GM12878 (cell line): Measurements from ENCODE around the gene HEATR9. TPM values are rescaled to one million over a fixed set of nuclear protein-coding genes. Genes with fewer than 3 reads are reported as not detected.

ENCODE experiments used
- ATAC-seq: fragments of 200-7000 bp; cut with Tn5 transposase; 3 replicates; pipeline ENCODE4 v1.9.1; 2020; ENCODE audit warnings: mild to moderate bottlenecking, moderate library complexity
- BruUV-seq: library from RNA; stranded (reverse); fragments of 400-500 nt; replicated peaks from 2 replicates; lab custom pipeline; 2021; lab: Mats Ljungman, UMichigan
- CTCF ChIA-PET: fragments of 300-600 bp; sonication (Branson Sonifier 250); formaldehyde crosslinking; extraction: SDS; loops from one replicate; lab custom pipeline; 2021; ENCODE audit warnings: inconsistent platforms; lab: Yijun Ruan, JAX
- POLR2A ChIA-PET: fragments of 350-600 bp; formaldehyde crosslinking; extraction: SDS; loops from one replicate; lab custom pipeline; 2021; ENCODE audit warnings: inconsistent platforms; lab: Charles Lee
- RAD21 ChIA-PET: fragments of 300-600 bp; sonication (Branson Sonifier 250); formaldehyde crosslinking; loops from one replicate; lab custom pipeline; 2023; ENCODE audit warnings: antibody characterized with exemption; ENCODE audit not compliant: unreplicated experiment; lab: Charles Lee
- SMC1A ChIA-PET: fragments of 300-600 bp; sonication (Branson Sonifier 250); formaldehyde crosslinking; loops from one replicate; lab custom pipeline; 2023; ENCODE audit not compliant: unreplicated experiment, uncharacterized antibody; lab: Charles Lee
- DNase-seq: peaks from one replicate; pipeline ENCODE4 v3.0.0-alpha.2; 2011; ENCODE audit warnings: low read depth, low spot score
- FAIRE-seq: peaks from 3 replicates; lab custom pipeline; 2011; peaks lifted over from hg19 to GRCh38; lab: Jason Lieb, UNC
- H2AFZ ChIP-seq: 2 replicates; pipeline ENCODE4 v1.6.0; 2011; ENCODE audit warnings: low read depth, low read length, control low read depth; ENCODE audit not compliant: control insufficient read depth
- H3K27ac ChIP-seq: 2 replicates; pipeline ENCODE4 v1.5.1; 2011; ENCODE audit warnings: control low read depth; ENCODE audit not compliant: control insufficient read depth, insufficient read depth
- H3K27me3 ChIP-seq, 2 experiments: replicated peaks in 1 of 2; 2 replicates each; pipeline versions ENCODE4 v1.6.0 to v1.6.1; 2011; ENCODE audit warnings: low read length in 1 of 2; ENCODE audit not compliant: control insufficient read depth in 2 of 2, insufficient read depth in 2 of 2
- H3K36me3 ChIP-seq, 2 experiments: 2 replicates each; pipeline ENCODE4 v1.5.1; 2011; ENCODE audit warnings: low read length in 1 of 2; ENCODE audit not compliant: control insufficient read depth in 2 of 2, insufficient read depth in 2 of 2
- H3K4me1 ChIP-seq: 2 replicates; pipeline ENCODE4 v1.6.1; 2011; ENCODE audit warnings: mild to moderate bottlenecking, low read length, moderate library complexity, mixed read lengths; ENCODE audit not compliant: control insufficient read depth, insufficient read depth
- H3K4me2 ChIP-seq: 2 replicates; pipeline ENCODE4 v1.6.0; 2011; ENCODE audit warnings: control low read depth; ENCODE audit not compliant: control insufficient read depth, insufficient read depth
- H3K4me3 ChIP-seq: fragments of 200-600 bp; sonication (generic); 2 replicates; pipeline ENCODE4 v1.5.1; 2016
- H3K79me2 ChIP-seq: 2 replicates; pipeline ENCODE4 v1.6.0; 2011; ENCODE audit warnings: low read length; ENCODE audit not compliant: control insufficient read depth, insufficient read depth
- H3K9ac ChIP-seq: 2 replicates; pipeline ENCODE4 v1.8.0; 2011; ENCODE audit warnings: low read length, control low read depth, mixed read lengths; ENCODE audit not compliant: control insufficient read depth, insufficient read depth
- H3K9me3 ChIP-seq: replicated peaks from 3 replicates; pipeline ENCODE4 v1.5.1; 2011; ENCODE audit warnings: mild to moderate bottlenecking, low read length; ENCODE audit not compliant: control insufficient read depth, insufficient read depth
- H4K20me1 ChIP-seq: 2 replicates; pipeline ENCODE4 v1.6.0; 2011; ENCODE audit not compliant: control insufficient read depth, insufficient read depth
- GABPA ChIP-seq: IDR thresholded peaks from 2 replicates; pipeline ENCODE4 v1.6.1; 2014; ENCODE audit warnings: antibody characterized with exemption, low read depth, mild to moderate bottlenecking, inconsistent platforms
- HDAC6 ChIP-seq: fragments of 200-600 bp; sonication (generic); IDR thresholded peaks from one replicate; pipeline ENCODE4 v1.8.0; 2017; ENCODE audit warnings: antibody characterized with exemption; ENCODE audit not compliant: unreplicated experiment
- NBN ChIP-seq: fragments of 450-650 bp; IDR thresholded peaks from 2 replicates; pipeline ENCODE4 v1.6.1; 2016
- NFYA ChIP-seq: IDR thresholded peaks from 2 replicates; pipeline ENCODE4 v1.6.1; 2011; ENCODE audit warnings: low read depth, mild to moderate bottlenecking, low read length, improper control_type of control experiment, borderline replicate concordance
- NR2C2 ChIP-seq: IDR thresholded peaks from 2 replicates; pipeline ENCODE4 v1.6.1; 2011; ENCODE audit warnings: borderline replicate concordance, low read depth; ENCODE audit not compliant: control insufficient read depth, insufficient read length
- SIX5 ChIP-seq: IDR thresholded peaks from 2 replicates; pipeline ENCODE4 v1.6.1; 2011; ENCODE audit warnings: mild to moderate bottlenecking, low read depth, low read length, moderate library complexity; ENCODE audit not compliant: severe bottlenecking
- TARDBP ChIP-seq: IDR thresholded peaks from 2 replicates; pipeline ENCODE4 v1.6.1; 2016; ENCODE audit warnings: borderline replicate concordance
- WGBS: methylation state at CpG from one replicate; pipeline ENCODE4 v1.1.6; 2016; ENCODE audit warnings: low lambda C conversion rate; ENCODE audit not compliant: insufficient replicate concordance, insufficient coverage; ENCODE audit errors: missing lambda C conversion rate; 5-methylcytosine and 5-hydroxymethylcytosine counted together
- in situ Hi-C: fragments of 300-500 bp; cut with MboI; formaldehyde crosslinking; loops from 9 replicates; pipeline ENCODE4 v1.14.3; 2018; ENCODE audit warnings: mixed read lengths
- intact Hi-C: fragments of 100-400 bp; cut with micrococcal nuclease; formaldehyde crosslinking; loops from one replicate; pipeline ENCODE4 v1.14.2; 2022; ENCODE audit not compliant: unreplicated experiment
- polyA plus RNA-seq, 11 experiments: library from polyadenylated mRNA; depleted of rRNA in 4 of 11; unstranded in 6 of 11; stranded (reverse) in 5 of 11; fragments of >200 nt; fragmentation: Nextera tagmentation in 4 of 11; fragmentation: Illumina TruSeq in 1 of 11; extraction: Ambion mirVana in 4 of 11; extraction: Trizol in 1 of 11; gene quantifications; 1 replicate in 1 of 11; 2 replicates in 10 of 11; pipeline versions ENCODE4 v1.2.1 to v1.2.3, GENCODE V29; 2011 to 2016; ENCODE audit warnings: inconsistent platforms in 2 of 11, missing spikeins in 2 of 11, low read depth in 1 of 11
- total RNA-seq, 4 experiments: library from RNA; depleted of rRNA in 3 of 4; stranded (reverse); fragments of >200 nt in 3 of 4; fragmentation: Illumina TruSeq in 1 of 4; extraction: Trizol in 1 of 4; gene quantifications; 2 replicates each; pipeline versions ENCODE4 v1.2.1 to v1.2.3, GENCODE V29; 2013 to 2021
- TF ChIP-seq, protein P1 (sequence below): fragments of 450-650 bp; IDR thresholded peaks from 2 replicates; pipeline ENCODE4 v1.6.1; 2017; ENCODE audit warnings: mild to moderate bottlenecking, moderate library complexity
- TF ChIP-seq, protein P2 (sequence below): IDR thresholded peaks from 2 replicates; pipeline ENCODE4 v1.6.1; 2012; ENCODE audit warnings: low read depth, low read length, improper control_type of control experiment

Gene HEATR9
- total and polyA plus RNA-seq, 10 of the 15 experiments (the other 5 are each of a cell fraction or from before 2014, with no cell fraction given), result 0.04 to 0.43 (median 0.13) TPM; not detected in 2

DNA sequence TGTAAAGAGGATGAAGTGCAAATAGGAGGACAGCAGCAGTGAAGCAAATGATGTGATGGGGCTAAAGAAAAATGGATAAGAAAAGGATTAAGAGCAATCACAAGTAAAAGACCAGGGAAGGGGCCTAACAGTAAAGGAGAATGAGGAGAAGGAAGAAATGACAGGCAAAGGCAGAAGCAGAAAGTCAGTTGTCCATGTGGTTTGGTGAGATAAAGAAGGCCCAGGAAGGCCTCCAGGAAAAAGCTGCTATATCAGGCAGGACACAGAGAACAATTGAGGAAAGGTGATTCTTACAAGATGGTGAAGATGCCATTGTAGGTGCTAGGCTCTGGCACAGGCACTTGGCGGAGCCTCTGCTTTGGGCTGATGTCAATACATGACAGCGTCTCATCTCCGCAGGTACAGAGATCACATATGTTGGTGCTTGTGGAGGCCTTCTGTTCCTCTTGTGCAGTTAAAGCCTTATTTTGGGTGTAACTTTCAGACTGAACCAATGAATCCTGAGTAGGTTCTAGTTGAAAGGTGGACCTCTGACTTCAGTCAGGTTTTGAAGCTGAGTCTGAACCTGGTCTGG is 43.7 kb upstream of the HEATR9 start:
- no peaks in the 10 kb centered on the region for H4K20me1 ChIP-seq
- FAIRE-seq (no peak), DNase-seq (no peak), ATAC-seq (no peak)
- TF ChIP-seq TARDBP, result no peak
- in situ Hi-C loops, result no loop called here
- H3K9me3 ChIP-seq, result no peaks in the 10 kb centered on the region
- ChIA-PET RAD21 (no interaction called here), CTCF (interaction anchor here (1.3 kb wide), 1 partner anchor 11 kb away, joined by 3 read pairs; no protein-coding TSS in a partner anchor), SMC1A (interaction anchor here (0.7 to 1.2 kb wide), 4 partner anchors 9 to 63 kb away, joined by 3 to 5 read pairs (median 4); no protein-coding TSS in a partner anchor), POLR2A (no interaction called here)
- no peak overlapping the region for H3K4me3 ChIP-seq
- H3K4me2 ChIP-seq, result no peak overlapping the region
- intact Hi-C loops, result no loop called here
- no peaks in the 10 kb centered on the region for H3K4me1 ChIP-seq
- no peak overlapping the region for H2AFZ ChIP-seq
- no peaks in the 10 kb centered on the region for H3K27me3 ChIP-seq
- WGBS, result 80% methylated on average over 3 of the region's 3 CpGs
- no peak overlapping the region for H3K9ac ChIP-seq
- no peaks in the 10 kb centered on the region for H3K36me3 ChIP-seq
- no peaks in the 10 kb centered on the region for H3K79me2 ChIP-seq
- no TSS peak for BruUV-seq
- no peak overlapping the region for H3K27ac ChIP-seq

DNA sequence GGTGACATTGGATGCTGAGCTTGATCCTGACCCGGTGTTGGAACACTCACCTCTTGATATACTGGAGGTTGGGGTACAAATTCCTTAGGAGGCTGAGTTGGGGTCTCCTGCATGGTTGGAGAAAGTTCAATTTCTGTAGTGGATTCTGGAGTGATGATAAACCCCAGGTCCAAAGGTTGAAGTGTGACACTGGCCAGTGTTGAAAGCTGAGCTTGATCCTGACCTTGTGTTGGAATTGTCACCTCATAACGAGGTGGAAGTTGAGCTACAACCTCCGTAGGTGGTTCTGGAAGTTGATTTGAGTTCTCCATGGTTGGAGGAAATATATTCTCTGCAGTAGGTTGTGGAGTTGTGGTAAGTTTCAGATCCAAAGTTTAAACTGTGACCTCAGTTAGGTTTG is 40.7 kb upstream of the HEATR9 start:
- H3K4me2 ChIP-seq, result no peak overlapping the region
- no peaks in the 10 kb centered on the region for H3K36me3 ChIP-seq
- no peaks in the 10 kb centered on the region for H3K27me3 ChIP-seq
- H4K20me1 ChIP-seq, result no peaks in the 10 kb centered on the region
- ChIA-PET SMC1A (interaction anchor here (1.7 kb wide), 1 partner anchor 8 kb away, joined by 6 read pairs; no protein-coding TSS in a partner anchor), POLR2A (no interaction called here), CTCF (interaction anchor here (1.3 kb wide), 1 partner anchor 59 kb away, joined by 4 read pairs; no protein-coding TSS in a partner anchor), RAD21 (no interaction called here)
- no peak overlapping the region for H3K9ac ChIP-seq
- intact Hi-C loops (no loop called here), in situ Hi-C loops (no loop called here)
- no peaks in the 10 kb centered on the region for H3K4me1 ChIP-seq
- H3K79me2 ChIP-seq, result no peaks in the 10 kb centered on the region
- H3K9me3 ChIP-seq, result no peaks in the 10 kb centered on the region
- FAIRE-seq (no peak), ATAC-seq (no peak), DNase-seq (no peak)
- BruUV-seq, result no TSS peak
- H2AFZ ChIP-seq, result no peak overlapping the region
- H3K4me3 ChIP-seq, result no peak overlapping the region
- WGBS, result 41% methylated on average over 3 of the region's 3 CpGs
- H3K27ac ChIP-seq, result no peak overlapping the region
- no peak for TF ChIP-seq HDAC6
- TF ChIP-seq NFYA, result no peak
- no peak for TF ChIP-seq NR2C2
- no peak for TF ChIP-seq NBN
- TF ChIP-seq GABPA, result no peak
- TF ChIP-seq, protein P1, sequence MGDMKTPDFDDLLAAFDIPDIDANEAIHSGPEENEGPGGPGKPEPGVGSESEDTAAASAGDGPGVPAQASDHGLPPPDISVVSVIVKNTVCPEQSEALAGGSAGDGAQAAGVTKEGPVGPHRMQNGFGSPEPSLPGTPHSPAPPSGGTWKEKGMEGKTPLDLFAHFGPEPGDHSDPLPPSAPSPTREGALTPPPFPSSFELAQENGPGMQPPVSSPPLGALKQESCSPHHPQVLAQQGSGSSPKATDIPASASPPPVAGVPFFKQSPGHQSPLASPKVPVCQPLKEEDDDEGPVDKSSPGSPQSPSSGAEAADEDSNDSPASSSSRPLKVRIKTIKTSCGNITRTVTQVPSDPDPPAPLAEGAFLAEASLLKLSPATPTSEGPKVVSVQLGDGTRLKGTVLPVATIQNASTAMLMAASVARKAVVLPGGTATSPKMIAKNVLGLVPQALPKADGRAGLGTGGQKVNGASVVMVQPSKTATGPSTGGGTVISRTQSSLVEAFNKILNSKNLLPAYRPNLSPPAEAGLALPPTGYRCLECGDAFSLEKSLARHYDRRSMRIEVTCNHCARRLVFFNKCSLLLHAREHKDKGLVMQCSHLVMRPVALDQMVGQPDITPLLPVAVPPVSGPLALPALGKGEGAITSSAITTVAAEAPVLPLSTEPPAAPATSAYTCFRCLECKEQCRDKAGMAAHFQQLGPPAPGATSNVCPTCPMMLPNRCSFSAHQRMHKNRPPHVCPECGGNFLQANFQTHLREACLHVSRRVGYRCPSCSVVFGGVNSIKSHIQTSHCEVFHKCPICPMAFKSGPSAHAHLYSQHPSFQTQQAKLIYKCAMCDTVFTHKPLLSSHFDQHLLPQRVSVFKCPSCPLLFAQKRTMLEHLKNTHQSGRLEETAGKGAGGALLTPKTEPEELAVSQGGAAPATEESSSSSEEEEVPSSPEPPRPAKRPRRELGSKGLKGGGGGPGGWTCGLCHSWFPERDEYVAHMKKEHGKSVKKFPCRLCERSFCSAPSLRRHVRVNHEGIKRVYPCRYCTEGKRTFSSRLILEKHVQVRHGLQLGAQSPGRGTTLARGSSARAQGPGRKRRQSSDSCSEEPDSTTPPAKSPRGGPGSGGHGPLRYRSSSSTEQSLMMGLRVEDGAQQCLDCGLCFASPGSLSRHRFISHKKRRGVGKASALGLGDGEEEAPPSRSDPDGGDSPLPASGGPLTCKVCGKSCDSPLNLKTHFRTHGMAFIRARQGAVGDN, result no peak
- TF ChIP-seq SIX5, result no peak
- TF ChIP-seq, protein P2, sequence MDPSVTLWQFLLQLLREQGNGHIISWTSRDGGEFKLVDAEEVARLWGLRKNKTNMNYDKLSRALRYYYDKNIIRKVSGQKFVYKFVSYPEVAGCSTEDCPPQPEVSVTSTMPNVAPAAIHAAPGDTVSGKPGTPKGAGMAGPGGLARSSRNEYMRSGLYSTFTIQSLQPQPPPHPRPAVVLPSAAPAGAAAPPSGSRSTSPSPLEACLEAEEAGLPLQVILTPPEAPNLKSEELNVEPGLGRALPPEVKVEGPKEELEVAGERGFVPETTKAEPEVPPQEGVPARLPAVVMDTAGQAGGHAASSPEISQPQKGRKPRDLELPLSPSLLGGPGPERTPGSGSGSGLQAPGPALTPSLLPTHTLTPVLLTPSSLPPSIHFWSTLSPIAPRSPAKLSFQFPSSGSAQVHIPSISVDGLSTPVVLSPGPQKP, result no peak
